ENCODE measurements around the gene XKR3.
"Not testable (repeated sequence)": the region's sequence is repeated elsewhere in the genome, so short reads cannot be mapped to it uniquely, and the experiment has no call there.

XKR3 gene

DNA sequence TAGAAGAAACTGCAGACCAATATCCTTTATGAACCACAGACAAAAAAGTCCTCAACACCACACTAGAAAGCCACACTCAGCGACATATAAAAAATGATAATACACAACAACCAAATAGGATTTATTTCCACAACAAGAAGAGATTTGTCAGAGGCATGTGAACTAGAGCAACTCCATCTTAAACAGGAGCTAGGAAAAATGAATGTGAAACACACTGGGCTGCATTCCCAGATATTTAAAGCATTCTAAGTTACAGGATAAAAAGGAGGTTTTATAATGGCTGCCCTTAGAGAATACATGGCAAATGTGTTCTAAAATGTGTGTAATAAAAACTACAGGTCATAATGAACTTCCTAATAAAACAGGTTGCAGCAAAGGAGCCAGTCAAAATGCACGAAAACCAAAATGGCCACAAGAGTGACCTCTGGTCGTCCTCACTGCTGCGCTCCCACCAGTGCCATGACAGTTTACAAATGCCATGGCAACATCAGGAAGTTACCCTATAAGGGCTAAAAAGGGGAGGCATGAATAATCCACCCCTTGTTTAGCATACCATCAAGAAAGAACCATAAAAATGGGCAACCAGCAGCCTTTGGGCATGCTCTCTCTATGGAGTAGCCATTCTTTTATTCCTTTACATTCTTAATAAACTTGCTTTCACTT, 21.8 kb downstream of the XKR3 start:
- DNase-seq (ENCODE audit: insufficient read length) (no peak), FAIRE-seq (no peak)

DNA sequence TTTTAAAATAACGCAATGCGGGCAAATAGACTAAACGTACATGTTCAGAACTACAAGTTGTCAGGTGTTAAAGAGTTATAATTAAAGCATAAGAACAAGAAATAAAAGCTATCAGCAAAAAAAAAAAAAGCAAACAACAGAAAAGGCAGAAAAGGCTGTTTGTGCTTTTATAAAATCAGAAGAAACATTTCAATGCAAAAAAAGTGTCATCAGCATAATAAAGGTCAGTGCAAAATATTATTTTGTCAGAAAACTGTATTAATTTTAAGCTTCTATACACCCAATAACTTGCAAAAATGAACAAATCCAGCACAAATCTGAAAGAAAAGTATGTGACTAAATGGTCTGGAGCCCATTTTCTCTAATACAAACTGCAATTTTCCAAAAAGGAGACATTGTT, 23.6 kb downstream of the XKR3 start:
- DNase-seq (ENCODE audit: insufficient read length) (no peak), FAIRE-seq (no peak)
- TF ChIP-seq POLR2AphosphoS5 (IDR thresholded peaks at IDR 0.05; ENCODE audit: low read depth, low read length), result no peak
- no peak for TF ChIP-seq TAF1 (IDR thresholded peaks at IDR 0.05; ENCODE audit: borderline replicate concordance, low read depth, low read length)
- TF ChIP-seq POLR2A (IDR thresholded peaks at IDR 0.05; ENCODE audit: low read depth, low read length), result no peak

More for the DNA sequence above, 21.8 kb downstream of the XKR3 start:
- no peak for TF ChIP-seq TAF1 (IDR thresholded peaks at IDR 0.05; ENCODE audit: borderline replicate concordance, low read depth, low read length)
- TF ChIP-seq POLR2AphosphoS5 (IDR thresholded peaks at IDR 0.05; ENCODE audit: low read depth, low read length), result no peak
- TF ChIP-seq POLR2A (IDR thresholded peaks at IDR 0.05; ENCODE audit: low read depth, low read length), result no peak

DNA sequence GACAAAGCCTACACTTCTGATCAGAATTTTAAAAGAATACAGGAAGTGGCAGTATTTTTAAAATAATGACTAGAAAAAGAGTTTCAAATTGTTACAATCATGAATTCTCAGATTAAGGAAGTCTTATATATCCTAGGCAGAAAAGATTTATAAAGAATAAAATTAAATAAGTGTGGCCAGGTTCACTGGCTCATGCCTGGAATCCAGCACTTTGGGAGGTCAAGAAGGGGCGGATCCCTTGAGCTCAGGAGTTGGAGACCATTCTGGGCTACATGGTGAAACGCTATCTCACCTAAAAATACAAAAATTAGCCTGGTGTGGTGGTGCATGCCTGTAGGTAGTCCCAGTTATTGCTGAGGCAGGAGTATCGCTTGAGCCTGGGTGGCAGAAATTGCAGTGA, 24.1 kb downstream of the XKR3 start:
- DNase-seq (ENCODE audit: insufficient read length) (no peak), FAIRE-seq (no peak)
- no peak for TF ChIP-seq POLR2A (IDR thresholded peaks at IDR 0.05; ENCODE audit: low read depth, low read length)
- no peak for TF ChIP-seq TAF1 (IDR thresholded peaks at IDR 0.05; ENCODE audit: borderline replicate concordance, low read depth, low read length)
- TF ChIP-seq POLR2AphosphoS5 (IDR thresholded peaks at IDR 0.05; ENCODE audit: low read depth, low read length), result no peak

GRCh38 chr22:16800358-16800757, 24.9 kb downstream of the XKR3 start:
- TF ChIP-seq POLR2AphosphoS5 (IDR thresholded peaks at IDR 0.05; ENCODE audit: low read depth, low read length) (no peak), TAF1 (IDR thresholded peaks at IDR 0.05; ENCODE audit: borderline replicate concordance, low read depth, low read length) (no peak), POLR2A (IDR thresholded peaks at IDR 0.05; ENCODE audit: low read depth, low read length) (no peak)
- DNase-seq (ENCODE audit: insufficient read length) (no peak), FAIRE-seq (no peak)

DNA sequence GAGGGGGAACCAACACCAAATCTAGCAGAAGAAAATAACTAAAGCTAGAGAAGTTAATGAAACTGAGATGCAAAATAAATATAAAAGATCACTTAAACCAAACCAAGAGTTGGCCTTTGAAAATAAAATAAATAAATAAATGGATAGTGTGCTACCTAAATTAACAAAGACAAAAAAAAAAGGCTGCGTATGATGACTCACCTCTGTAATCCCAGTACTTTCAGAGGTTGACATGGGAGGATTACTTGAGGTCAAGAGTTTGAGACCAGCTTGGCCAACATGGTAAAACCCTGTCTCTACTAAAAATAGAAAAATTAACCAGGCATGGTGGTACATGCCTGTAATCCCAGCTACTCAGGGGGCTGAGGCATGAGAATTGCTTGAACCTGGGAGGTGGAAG, 29.7 kb downstream of the XKR3 start:
- DNase-seq (ENCODE audit: insufficient read length); FAIRE-seq: not testable (repeated sequence)

GRCh38 chr22:16793831-16794230, 31.4 kb downstream of the XKR3 start:
- TF ChIP-seq POLR2A (IDR thresholded peaks at IDR 0.05; ENCODE audit: low read depth, low read length) (no peak), POLR2AphosphoS5 (IDR thresholded peaks at IDR 0.05; ENCODE audit: low read depth, low read length) (no peak), TAF1 (IDR thresholded peaks at IDR 0.05; ENCODE audit: borderline replicate concordance, low read depth, low read length) (no peak)
- FAIRE-seq, result no peak
- DNase-seq (ENCODE audit: insufficient read length), result no peak

GRCh38 chr22:16789860-16790493, 35.2 kb downstream of the XKR3 start:
- no peak for TF ChIP-seq TAF1 (IDR thresholded peaks at IDR 0.05; ENCODE audit: borderline replicate concordance, low read depth, low read length)
- TF ChIP-seq POLR2AphosphoS5 (IDR thresholded peaks at IDR 0.05; ENCODE audit: low read depth, low read length), result no peak
- TF ChIP-seq POLR2A (IDR thresholded peaks at IDR 0.05; ENCODE audit: low read depth, low read length), result no peak
- no peak for FAIRE-seq
- DNase-seq (ENCODE audit: insufficient read length), result no peak

GRCh38 chr22:16783930-16784354, 41.3 kb downstream of the XKR3 start:
- DNase-seq (ENCODE audit: insufficient read length) (no peak), FAIRE-seq (no peak)
- TF ChIP-seq POLR2AphosphoS5 (IDR thresholded peaks at IDR 0.05; ENCODE audit: low read depth, low read length), result no peak
- TF ChIP-seq POLR2A (IDR thresholded peaks at IDR 0.05; ENCODE audit: low read depth, low read length), result no peak
- TF ChIP-seq TAF1 (IDR thresholded peaks at IDR 0.05; ENCODE audit: borderline replicate concordance, low read depth, low read length), result no peak

- DNase-seq (ENCODE audit: insufficient read length) (no peak), FAIRE-seq (no peak)
- TF ChIP-seq TAF1 (IDR thresholded peaks at IDR 0.05; ENCODE audit: borderline replicate concordance, low read depth, low read length) (no peak), POLR2AphosphoS5 (IDR thresholded peaks at IDR 0.05; ENCODE audit: low read depth, low read length) (no peak), POLR2A (IDR thresholded peaks at IDR 0.05; ENCODE audit: low read depth, low read length) (no peak)
These were observed 41.8 kb downstream of the XKR3 start for GRCh38 chr22:16783453-16783852.

- TF ChIP-seq TAF1 (IDR thresholded peaks at IDR 0.05; ENCODE audit: borderline replicate concordance, low read depth, low read length), result no peak
- TF ChIP-seq POLR2AphosphoS5 (IDR thresholded peaks at IDR 0.05; ENCODE audit: low read depth, low read length), result no peak
- no peak for TF ChIP-seq POLR2A (IDR thresholded peaks at IDR 0.05; ENCODE audit: low read depth, low read length)
- FAIRE-seq (no peak), DNase-seq (ENCODE audit: insufficient read length) (no peak)
These were observed 43.4 kb downstream of the XKR3 start for GRCh38 chr22:16781764-16782329.

GRCh38 chr22:16781074-16781763, 44.0 kb downstream of the XKR3 start:
- TF ChIP-seq TAF1 (IDR thresholded peaks at IDR 0.05; ENCODE audit: borderline replicate concordance, low read depth, low read length) (no peak), POLR2AphosphoS5 (IDR thresholded peaks at IDR 0.05; ENCODE audit: low read depth, low read length) (no peak), POLR2A (IDR thresholded peaks at IDR 0.05; ENCODE audit: low read depth, low read length) (no peak)
- FAIRE-seq, result no peak

More at GRCh38 chr22:16781074-16781763, 44.0 kb downstream of the XKR3 start:
- no peak for DNase-seq (ENCODE audit: insufficient read length)
